HG03457 (cell line): Measurements from ENCODE around the gene ZNF407.
A peak's percentile ranks its signal among the peaks of the same experiment; 100 is the strongest.
"Not testable (repeated sequence)": the region's sequence is repeated elsewhere in the genome, so short reads cannot be mapped to it uniquely, and the experiment has no call there.

Experiments used
- ATAC-seq: cut with Tn5 transposase; IDR thresholded peaks from one replicate; pipeline ENCODE4 v1.9.1; 2021; ENCODE audit warnings: moderate number of reproducible peaks; ENCODE audit not compliant: unreplicated experiment

ZNF407 gene

GRCh38 chr18:74597662-74598349 lies at the start of gene ZNF407:
ZNF407 (plus strand) TSS chr18:74597870; CDS start chr18:74631020, 33,150 bp downstream.
- peak; percentile 68 for ATAC-seq

- no peak for ATAC-seq
Measured at GRCh38 chr18:74549591-74550104, 48.0 kb upstream of the ZNF407 start.

GRCh38 chr18:74550886-74551285 lies 46.8 kb upstream of the ZNF407 start:
- no peak for ATAC-seq

GRCh38 chr18:74551452-74551851 lies 46.2 kb upstream of the ZNF407 start:
- no peak for ATAC-seq

GRCh38 chr18:74551936-74552555 lies 45.6 kb upstream of the ZNF407 start:
- ATAC-seq, result peak; percentile 97

- no peak for ATAC-seq
Measured at GRCh38 chr18:74556126-74556525, 41.5 kb upstream of the ZNF407 start.

GRCh38 chr18:74558096-74558495 lies 39.6 kb upstream of the ZNF407 start:
- ATAC-seq, result no peak

GRCh38 chr18:74562131-74562730 lies 35.4 kb upstream of the ZNF407 start:
- no peak for ATAC-seq

- no peak for ATAC-seq
Measured at GRCh38 chr18:74562775-74563174, 34.9 kb upstream of the ZNF407 start.

- no peak for ATAC-seq
Measured at GRCh38 chr18:74563999-74564398, 33.7 kb upstream of the ZNF407 start.

GRCh38 chr18:74565164-74565563 lies 32.5 kb upstream of the ZNF407 start:
- ATAC-seq, result not testable (repeated sequence)

GRCh38 chr18:74565993-74566392 lies 31.7 kb upstream of the ZNF407 start:
- ATAC-seq, result not testable (repeated sequence)

- ATAC-seq, result no peak
Measured at GRCh38 chr18:74567822-74568221, 29.8 kb upstream of the ZNF407 start.

GRCh38 chr18:74569401-74569800 lies 28.3 kb upstream of the ZNF407 start:
- ATAC-seq, result no peak

GRCh38 chr18:74570266-74570665 lies 27.4 kb upstream of the ZNF407 start:
- no peak for ATAC-seq

- ATAC-seq, result no peak
Measured at GRCh38 chr18:74571895-74572680, 25.6 kb upstream of the ZNF407 start.

- no peak for ATAC-seq
Measured at GRCh38 chr18:74573053-74573452, 24.6 kb upstream of the ZNF407 start.

- ATAC-seq, result no peak
Measured at GRCh38 chr18:74574916-74575315, 22.8 kb upstream of the ZNF407 start.

GRCh38 chr18:74577019-74577418 lies 20.7 kb upstream of the ZNF407 start:
- no peak for ATAC-seq

GRCh38 chr18:74579496-74580065 lies 18.1 kb upstream of the ZNF407 start:
- no peak for ATAC-seq

GRCh38 chr18:74582642-74583041 lies 15.0 kb upstream of the ZNF407 start:
- ATAC-seq, result no peak
